GM19239 (cell line): ENCODE results near the gene DDT.
A peak's percentile ranks its signal among the peaks of the same experiment; 100 is the strongest.
"Not testable (repeated sequence)": the region's sequence is repeated elsewhere in the genome, so short reads cannot be mapped to it uniquely, and the experiment has no call there.

ENCODE experiments used
- DNase-seq: peaks from one replicate; pipeline ENCODE4 v3.0.0; 2011; ENCODE audit warnings: low spot score; ENCODE audit not compliant: insufficient read length
- FAIRE-seq: peaks from 2 replicates; lab custom pipeline; 2011; peaks lifted over from hg19 to GRCh38; lab: Jason Lieb, UNC

Gene DDT

DNA sequence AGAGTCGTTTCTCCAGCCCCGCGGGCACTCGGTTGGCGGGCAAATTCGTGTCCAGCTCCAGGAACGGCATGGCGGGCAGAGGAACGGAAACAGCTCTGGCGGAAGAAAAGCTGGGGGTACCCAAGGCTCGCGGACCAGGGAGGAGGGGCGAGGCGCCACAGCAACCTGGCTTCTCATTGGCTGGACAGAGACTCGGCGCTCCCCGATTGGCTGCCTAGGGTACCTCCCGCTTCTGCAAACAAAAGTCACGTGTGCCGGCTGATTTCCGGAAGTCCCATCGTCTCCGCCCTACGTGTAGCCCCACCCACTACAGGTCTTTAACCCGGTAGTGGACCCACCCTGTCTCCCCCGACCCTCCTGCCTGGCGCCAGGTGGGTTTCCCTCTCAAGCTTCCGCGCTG is at the start of gene DDT:
DDT (minus strand) TSS at position 97 of the 400 bp plus-strand sequence; CDS start at position 70, 27 bp downstream.
- DNase-seq, result not testable (repeated sequence)
- peak; percentile 83 for FAIRE-seq

DNA sequence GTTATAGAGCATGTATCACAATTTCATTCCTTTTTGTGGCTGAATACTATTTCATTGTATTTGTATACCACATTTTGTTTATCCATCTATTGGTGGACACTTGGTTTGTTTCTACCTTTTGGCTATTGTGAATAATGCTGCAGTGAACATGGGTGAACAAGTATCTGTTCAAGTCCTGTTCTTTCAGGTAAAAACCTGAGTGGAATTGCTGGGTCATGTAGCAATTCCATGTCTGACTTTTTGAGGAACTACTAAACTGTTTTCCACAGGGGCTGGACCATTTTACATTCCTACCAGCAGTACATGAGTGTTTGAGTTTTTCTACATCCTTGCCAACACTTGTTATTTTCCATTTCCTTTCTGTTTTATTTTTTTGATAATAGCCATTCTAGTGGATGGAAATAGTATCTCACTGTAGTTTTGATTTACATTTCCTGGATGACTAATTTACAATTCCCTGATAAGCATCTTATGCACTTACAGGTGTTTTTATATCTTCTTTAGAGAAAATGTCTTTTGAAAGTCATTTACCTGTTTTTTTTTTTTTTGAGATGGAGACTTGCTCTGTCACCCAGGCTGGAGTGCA is 49.1 kb upstream of the DDT start:
- DNase-seq (no peak), FAIRE-seq (no peak)

DNA sequence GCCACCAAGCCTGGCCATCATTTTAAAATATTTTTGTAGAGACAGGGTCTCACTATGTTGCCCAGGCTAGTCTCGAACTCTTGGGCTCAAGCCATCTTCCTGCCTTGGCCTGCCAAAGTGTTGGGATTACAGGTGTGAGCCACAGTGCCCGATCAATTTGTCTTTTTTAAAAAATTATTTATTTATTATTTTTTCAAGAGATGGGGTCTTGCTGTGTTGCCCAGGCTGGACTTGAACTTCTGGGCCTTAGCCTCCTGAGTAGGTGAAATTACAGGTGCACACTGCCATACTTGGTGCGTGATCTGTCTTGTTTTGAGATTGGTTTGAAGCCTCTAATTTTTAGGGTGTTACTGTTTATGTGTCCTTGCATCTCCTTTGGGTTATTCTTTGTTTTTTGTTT is 47.1 kb upstream of the DDT start:
- no peak for FAIRE-seq
- DNase-seq, result no peak

DNA sequence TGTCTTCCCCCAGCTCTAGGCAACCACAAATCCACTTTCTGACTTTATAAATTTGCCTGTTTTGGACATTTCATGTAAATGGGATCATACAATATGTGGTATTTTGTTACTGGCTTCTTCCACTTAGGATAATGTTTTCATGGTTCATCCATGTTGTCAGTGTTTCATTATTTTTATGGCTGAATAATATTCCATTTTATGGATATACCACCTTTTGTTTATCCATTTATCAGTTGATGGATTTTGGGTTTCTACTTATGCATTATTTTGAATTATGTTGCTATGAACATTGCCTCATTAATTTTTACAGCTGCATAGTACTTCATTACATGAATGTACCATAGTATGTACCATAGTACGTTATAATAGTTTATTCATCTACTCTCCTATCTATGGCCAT is 41.9 kb upstream of the DDT start:
- DNase-seq, result no peak

DNA sequence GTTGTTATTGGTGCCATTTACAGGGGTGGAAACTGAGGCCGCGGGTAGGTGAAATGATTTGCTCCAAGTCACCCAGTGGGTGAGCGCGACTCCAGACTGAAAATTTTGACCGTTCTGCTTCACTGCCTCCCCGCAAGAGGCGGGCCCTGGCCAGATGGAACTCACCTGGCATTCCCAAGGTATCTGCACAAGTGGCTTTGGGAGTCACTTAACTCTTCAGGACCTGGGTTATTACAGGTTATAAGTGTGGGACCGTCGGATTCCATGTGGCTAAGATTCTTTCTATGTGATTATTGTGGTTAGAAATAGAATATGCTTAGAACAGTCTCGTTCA is 37.5 kb upstream of the DDT start:
- no peak for DNase-seq
- no peak for FAIRE-seq

More for the DNA sequence above, 41.9 kb upstream of the DDT start:
- FAIRE-seq, result no peak

DNA sequence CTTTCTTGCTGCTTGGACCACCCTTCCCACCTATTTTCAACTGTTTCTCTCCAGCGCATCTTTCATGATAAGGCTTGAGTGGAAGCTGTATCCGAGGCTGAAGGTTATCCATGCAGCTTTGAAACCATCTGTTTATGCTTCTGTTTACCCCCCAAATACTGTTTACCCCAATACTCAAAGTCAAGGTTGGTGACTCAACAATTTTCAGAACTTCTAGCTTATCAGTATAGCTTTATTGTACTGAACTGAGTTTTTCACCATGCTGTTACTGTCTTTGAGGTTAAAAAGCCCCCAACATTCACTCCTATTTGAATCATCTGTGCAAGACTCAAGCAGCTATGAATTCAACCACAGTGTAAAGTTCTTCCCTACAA is 35.8 kb upstream of the DDT start:
- no peak for FAIRE-seq
- no peak for DNase-seq

DNA sequence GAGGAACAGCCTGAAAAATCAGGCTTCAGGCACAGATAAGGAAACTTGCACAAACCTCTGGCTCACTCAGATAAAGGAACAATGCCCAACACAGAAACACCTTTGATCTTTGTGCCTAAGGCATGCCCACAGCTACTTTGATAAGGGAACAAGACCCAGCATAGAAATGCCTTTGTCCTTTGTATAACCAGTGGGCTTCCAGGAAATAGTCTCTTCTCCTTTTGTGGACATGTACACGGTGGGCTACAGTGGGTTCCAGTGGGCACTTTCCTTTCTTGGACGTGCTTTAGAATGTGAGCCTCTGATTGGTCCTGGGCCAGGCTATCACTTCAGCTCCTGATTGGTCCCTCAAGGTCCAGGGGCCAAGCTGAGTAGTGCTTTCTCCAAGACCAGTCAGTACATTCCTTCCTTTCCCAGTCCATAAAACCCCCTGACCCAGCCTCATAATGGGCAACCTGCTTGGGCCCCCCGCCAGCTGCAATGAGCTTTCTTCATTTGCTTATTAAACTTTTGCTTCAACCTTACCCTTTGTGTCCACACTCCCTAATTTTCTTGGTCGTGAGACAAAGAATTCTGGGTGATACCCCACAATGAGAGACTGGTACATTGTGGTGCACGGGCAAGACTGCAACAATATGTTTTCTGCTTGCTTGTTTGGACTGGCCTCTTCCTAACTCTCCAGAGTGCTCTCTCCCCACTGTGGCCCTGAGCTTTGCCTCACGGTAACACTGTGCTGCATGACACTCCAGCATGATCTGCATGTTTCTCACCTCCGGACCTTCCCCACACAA is 35.2 kb upstream of the DDT start:
- FAIRE-seq (no peak), DNase-seq (no peak)

DNA sequence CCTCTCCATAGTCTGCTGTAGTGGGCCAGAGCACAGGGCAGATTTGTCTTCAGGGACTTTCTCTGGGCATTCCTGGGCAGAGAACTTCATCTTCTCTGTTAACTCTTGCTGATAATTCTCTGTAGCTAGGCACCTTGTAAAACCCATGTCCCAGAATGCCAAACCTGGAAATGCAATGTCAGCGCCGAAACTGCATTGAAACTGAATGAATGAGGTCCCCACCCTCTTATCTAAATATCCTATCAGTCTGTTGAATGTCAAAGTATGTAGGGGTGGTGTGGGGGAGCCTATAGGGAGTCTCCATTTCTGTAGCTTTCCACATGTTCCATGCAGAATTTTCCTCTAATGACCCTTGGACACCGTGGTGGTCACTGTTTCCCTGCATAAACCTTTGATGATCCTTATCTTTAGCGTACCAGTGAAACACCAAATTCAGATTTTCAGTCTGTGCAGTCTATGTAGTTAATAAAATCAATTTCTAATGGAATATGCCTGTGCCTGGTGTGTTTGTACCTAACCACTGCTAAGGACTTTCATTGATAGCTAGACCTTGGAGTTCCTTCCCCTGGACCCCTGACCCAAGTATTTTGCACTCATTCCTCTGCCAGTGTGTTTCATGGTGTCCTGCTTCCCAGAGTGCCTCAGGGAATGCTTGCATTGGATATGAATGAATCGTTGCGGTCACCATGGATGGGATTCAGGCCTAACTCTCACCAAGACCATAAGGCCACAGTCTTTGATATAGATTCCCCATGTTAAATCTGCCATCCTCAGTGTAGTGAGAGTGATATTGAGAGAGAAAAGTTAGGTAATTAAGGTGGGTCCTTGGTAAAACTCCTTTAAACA is 34.4 kb upstream of the DDT start:
- FAIRE-seq, result no peak
- no peak for DNase-seq

DNA sequence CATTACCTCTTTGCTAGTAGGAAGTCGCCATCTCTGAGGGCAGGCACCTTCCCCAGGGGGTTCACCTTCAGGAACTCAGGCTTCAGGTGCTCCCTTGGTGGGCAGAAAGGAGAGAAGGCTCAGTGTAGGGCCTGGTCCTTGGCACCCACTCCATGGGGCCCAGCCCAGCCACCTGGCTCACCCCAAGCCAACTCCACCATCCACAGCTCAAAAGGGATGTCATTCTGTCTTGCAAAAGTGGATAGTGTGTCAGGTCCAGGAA is 33.7 kb upstream of the DDT start:
- DNase-seq (no peak), FAIRE-seq (no peak)

DNA sequence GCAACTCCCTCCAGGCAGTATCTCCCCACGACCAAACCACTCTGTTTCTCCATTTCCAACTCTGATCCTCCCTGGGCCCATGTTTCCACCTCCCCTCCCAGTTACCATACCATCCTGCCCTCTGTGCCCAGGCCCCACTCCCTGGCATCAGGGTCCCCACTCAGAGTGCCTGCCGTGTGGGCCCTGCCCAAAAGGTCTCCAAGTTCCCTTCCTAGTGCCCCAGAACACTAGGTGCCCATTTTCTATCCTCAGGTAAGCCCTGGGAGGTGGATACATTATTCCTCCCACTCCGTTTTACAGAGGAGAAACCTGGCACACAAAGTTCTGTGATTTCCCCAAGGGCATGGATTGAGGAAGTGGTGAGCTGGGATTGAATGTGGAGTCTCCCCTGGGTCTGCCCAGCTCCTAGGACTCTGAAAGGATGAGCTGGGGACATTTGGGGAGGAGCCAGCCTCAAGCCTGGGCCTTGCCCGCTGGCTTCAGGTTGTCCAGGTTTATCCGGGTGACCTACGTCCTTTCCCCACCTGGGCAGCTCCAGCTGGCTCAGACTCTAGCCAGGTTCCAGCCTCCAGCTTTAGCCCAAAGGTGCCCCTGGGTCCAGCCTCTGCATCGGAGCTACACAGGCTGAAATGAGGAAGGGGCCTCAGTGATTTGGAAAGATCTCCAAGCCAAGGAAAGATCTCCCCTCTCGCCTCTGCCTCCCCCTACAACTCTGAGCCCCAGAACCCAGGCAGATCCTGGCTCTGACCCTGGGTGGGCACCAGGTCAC is 33.2 kb upstream of the DDT start:
- DNase-seq (no peak), FAIRE-seq (no peak)

DNA sequence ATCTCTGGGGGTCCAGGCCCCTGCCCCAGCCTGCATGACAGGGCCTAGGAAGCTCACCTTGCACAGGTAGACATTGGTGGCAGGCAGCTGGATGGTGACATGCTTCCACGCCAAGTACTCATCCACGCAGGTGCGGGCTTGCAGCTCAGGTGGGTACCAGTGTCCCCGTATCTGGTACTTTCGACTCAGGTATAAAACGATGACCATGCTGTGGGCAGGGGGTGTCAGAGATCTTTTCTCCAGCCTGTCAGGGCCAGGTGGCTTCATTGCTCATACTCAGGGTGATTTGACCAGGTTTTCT is 32.6 kb upstream of the DDT start:
- FAIRE-seq (no peak), DNase-seq (no peak)

DNA sequence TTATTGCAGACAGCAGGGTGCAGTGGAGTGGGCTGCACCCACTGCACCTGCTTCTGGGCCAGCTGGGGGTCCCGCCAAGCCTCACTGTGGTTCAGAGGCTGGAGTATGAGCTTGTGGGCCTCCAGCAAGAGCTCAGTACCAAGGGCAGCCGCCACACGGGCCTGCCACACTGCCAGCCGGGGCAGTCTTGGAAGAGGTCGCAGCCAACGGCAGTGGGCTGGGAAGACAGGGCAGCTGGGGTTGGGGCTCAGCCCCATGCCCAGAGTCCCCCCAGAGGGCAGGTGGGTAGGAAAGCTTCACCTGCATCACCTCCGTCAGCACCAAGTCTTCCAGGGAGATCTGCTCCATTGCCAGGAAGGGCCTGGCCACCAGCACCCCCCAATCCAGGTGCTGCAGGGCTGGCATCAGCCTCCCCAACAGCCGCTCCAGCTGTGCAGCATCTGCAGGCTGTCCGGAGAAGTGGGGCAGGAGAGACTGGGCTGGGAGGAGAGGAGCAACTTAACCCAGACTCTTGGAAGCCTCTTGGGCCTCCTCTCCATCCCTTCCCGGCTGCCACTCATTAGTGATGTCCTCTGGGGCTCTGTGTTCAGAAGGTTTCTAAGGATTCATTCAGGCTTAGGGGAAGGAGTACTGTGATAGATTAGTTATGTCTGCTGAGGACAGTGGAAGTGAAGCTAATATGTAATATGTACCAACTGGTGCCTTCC is 32.1 kb upstream of the DDT start:
- FAIRE-seq, result no peak
- no peak for DNase-seq

DNA sequence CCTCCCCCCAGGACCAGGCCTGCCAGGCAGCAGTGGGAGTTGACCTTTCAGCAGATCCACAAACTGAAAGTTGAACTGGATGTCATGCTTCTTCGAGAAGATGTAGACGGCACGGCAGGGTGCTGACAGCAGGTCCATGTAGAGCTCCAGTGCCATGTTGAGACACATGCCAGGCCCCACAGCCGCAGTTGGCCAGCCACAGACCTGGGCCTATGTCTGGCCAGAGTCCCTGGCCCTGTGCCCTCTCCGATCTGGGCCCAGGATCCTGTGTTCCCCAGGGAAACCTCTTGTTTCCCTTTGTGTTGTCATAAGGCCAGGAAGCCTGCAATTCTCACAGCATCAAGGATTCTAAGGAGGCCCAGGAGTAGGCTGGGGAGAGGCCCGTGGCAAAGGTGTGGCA is 31.0 kb upstream of the DDT start, which contains the start of gene GSTT4:
GSTT4 (minus strand) TSS at position 253 of the 400 bp plus-strand sequence; CDS start at position 156, 97 bp downstream.
- DNase-seq, result no peak
- FAIRE-seq, result no peak

DNA sequence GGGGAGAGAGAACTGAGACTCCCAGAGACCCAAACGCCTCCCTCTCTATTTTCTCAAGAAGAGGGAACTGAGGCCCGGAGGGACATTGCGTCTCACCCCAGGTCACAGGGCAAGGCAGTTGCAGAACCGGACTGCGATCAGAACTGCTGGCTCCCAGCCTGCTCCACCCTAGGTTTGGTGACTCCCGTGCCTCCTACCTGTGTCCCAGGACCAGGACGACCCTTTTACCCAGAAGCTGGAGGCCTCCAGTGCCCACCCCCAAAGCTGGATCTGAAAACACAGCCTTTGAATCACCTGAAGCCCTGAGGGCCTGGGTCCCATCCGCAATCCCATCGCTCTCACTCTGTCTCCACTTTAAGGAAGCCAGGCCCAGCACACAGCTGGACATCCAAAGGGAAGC is 29.6 kb upstream of the DDT start:
- FAIRE-seq (no peak), DNase-seq (no peak)

DNA sequence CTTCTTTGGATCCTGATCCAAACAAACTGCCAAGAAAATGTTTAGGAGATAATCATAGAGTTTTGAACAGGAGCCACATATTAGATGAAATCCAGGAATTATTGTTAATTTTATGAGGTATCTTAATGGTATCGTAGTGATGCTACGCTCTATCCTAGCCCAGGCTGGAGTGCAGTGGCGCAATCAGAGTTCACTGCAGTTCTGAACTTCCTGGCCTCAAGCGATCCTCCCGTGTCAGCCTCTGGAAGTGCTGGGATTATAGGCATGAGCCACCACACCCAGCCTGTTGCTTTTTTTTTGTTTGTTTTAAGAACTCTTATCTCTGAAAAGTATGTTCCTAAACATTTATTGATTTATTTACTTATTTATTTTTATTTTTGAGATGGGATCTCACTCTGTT is 28.6 kb upstream of the DDT start:
- FAIRE-seq (no peak), DNase-seq (no peak)

DNA sequence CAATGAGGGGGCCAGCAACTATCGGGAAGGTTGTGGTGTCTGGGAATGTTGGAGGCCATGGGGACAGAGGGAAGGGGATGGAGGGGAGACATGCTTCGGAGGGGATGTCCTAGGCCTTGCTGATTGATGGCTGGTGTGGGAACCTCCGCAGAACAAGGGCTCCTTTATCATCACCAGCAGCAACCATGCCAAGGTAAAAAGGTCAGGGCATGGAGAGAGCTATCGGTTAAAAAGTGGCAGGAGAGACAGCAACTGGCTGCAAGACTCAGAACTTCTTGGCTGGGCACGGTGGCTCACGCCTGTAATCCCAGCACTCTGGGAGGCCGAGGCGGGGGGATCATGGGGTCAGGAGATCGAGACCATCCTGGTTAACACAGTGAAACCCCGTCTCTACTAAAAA is 28.0 kb upstream of the DDT start:
- FAIRE-seq, result no peak

DNA sequence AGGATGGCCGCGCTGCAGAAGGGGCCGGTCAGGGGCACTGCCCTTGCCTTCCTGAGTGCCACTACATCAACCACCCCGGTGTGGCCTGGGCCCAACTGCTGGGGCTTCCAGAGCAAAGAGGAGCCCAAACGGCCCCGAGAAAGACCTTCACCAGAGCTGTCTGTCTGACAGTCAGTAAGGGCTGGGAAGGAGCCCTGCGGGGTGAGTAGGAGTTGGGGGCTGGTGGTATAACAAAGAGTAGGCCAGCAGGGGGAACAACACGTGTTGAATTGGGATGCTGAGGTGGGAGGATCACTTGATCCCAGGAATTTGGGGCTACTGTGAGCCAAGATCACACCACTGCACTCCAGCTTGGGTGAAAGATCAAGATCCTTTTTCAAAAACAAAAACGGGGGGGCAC is 27.1 kb upstream of the DDT start:
- FAIRE-seq, result no peak
- no peak for DNase-seq

More for the DNA sequence above, 28.0 kb upstream of the DDT start:
- DNase-seq, result no peak

DNA sequence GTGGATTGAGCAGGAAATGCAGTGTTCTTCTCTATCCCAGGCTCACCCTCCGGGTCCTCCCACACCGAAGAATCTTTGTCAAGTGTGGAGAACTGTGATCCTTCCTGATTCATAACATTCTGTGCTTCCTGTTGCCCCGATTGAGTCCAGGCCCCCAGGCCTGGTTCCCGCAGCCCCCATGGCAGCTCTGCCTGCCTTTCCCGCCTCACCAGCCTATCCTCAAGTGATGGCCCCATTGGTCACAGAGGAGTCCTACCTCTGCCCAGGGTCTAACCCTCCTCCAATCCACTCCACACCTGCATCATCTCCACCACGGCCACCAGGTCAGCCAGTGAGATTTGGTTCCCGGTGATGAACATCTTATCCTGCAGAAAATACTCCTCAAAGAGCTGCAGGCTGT is 25.5 kb upstream of the DDT start:
- not testable (repeated sequence) for FAIRE-seq, DNase-seq

DNA sequence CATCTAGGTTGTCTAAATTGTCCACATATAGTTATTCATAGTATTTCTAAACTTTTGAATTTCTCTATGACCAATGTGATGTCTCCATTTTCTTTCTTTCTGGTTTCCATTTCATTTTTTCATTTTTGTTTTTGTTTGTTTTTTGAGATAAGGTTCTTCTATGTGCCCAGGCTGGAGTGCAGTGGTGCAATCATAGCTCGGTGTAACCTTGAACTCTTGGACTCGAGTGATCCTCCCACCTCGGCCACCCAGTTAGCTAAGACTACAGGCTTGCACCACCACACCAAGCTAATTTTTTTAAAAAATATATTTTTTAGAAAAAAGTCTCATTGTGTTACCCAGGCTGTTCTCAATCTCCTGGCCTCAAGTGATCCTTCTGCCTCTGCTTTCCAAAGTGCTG is 22.9 kb upstream of the DDT start:
- FAIRE-seq, result no peak
- no peak for DNase-seq

DNA sequence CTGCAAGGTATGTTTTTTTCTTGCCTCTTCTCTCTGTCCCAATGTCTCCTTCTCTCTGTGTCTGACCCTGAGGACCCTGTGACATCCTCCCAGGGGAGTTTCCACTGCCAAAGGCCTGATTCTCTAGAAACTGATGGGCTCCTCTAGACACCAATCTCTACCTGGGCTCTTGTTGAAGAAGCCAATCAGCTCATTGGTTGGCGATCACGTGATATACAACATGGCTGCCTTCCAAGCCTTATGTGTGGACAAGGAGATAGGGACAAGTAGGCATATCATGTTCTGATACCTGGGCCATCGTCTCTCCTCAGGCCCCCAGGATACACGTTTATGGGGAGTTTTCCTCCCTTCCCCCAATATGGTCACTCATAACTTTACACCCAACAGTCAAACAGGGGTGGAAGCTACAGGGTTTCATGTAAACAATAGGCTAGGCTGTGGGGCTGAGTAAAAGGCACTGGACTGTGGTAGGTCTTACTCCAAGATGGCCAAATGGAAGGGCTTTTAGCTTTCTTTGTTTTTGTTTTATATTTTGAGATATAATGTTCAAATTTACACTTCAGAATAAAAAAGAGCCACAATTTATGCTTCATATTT is 19.4 kb upstream of the DDT start:
- DNase-seq, result not testable (repeated sequence)
- FAIRE-seq, result peak; percentile 55
